GM06990 (cell line): Measurements from ENCODE around the gene HEMK1.

Experiments used
- DNase-seq: peaks from one replicate; pipeline ENCODE4 v3.0.0-alpha.2; 2011; ENCODE audit not compliant: insufficient read length; ENCODE audit errors: extremely low read depth
- H3K27me3 ChIP-seq: replicated peaks from 2 replicates; pipeline ENCODE4 v1.6.0; 2011; ENCODE audit warnings: low read length; ENCODE audit not compliant: control insufficient read depth, insufficient read depth
- H3K36me3 ChIP-seq: 2 replicates; pipeline ENCODE4 v1.5.1; 2011; ENCODE audit warnings: low read length; ENCODE audit not compliant: control insufficient read depth, insufficient read depth
- H3K4me3 ChIP-seq: replicated peaks from 2 replicates; pipeline ENCODE4 v1.5.1; 2011; ENCODE audit warnings: low read depth, mild to moderate bottlenecking, control low read depth, low read length
- CTCF ChIP-seq: IDR thresholded peaks from 2 replicates; pipeline ENCODE4 v1.5.1; 2011; ENCODE audit warnings: low read length, control low read depth, mild to moderate bottlenecking, inconsistent platforms; ENCODE audit not compliant: insufficient read depth, poor library complexity, severe bottlenecking

HEMK1 gene

GRCh38 chr3:50533316-50533715 is 36.0 kb upstream of the HEMK1 start:
- TF ChIP-seq CTCF, result no peak
- DNase-seq, result no peak
- H3K4me3 ChIP-seq, result no peak overlapping the region
- peaks cover 4% of the 10 kb centered on the region for H3K27me3 ChIP-seq
- H3K36me3 ChIP-seq, result no peaks in the 10 kb centered on the region

DNA sequence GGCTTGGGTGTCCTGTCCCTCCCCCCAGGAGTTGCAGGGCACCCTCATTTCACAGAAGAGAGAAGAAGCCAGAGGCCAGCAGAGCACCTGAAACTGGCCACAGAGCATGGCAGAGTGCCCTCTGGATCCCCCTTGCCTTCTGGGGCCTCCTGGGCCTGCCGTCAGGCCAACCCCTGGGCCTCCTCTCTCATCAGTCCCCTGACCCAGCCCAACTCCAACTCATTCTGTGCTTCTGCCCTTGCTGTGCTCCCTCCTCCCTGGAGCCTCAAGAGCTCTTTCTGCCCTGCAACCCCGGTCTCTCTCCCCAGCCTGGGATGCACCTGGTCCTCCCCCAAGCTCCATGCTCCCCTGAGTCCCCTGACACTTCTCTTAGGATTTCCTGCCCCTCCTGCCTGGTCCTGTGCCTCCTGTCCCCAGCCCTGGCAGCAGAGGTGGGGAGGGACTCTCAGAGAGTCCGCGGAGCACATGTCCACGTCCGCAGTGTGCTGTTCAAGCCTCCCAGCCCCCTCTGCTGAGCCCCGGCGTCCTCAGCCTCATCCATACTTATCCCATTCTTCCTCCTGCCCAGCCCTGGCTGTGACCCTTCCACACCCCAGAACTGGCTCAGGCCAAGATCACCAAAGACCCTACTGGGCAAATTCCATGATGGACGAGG is 35.4 kb upstream of the HEMK1 start:
- H3K36me3 ChIP-seq, result no peaks in the 10 kb centered on the region
- DNase-seq, result no peak
- no peak for TF ChIP-seq CTCF
- H3K27me3 ChIP-seq, result peaks cover 4% of the 10 kb centered on the region
- no peak overlapping the region for H3K4me3 ChIP-seq

- no peak overlapping the region for H3K4me3 ChIP-seq
- DNase-seq, result no peak
- no peak for TF ChIP-seq CTCF
- H3K36me3 ChIP-seq, result no peaks in the 10 kb centered on the region
- H3K27me3 ChIP-seq, result peaks cover 4% of the 10 kb centered on the region
Observed at GRCh38 chr3:50534681-50535330, 34.5 kb upstream of the HEMK1 start.

GRCh38 chr3:50536471-50537180 is 32.7 kb upstream of the HEMK1 start:
- no peak for TF ChIP-seq CTCF
- DNase-seq, result no peak
- Histone ChIP-seq H3K27me3 (peaks cover 1% of the 10 kb centered on the region), H3K4me3 (no peak overlapping the region), H3K36me3 (no peaks in the 10 kb centered on the region)

GRCh38 chr3:50537421-50538129 is 31.7 kb upstream of the HEMK1 start:
- H3K36me3 ChIP-seq, result no peaks in the 10 kb centered on the region
- peaks cover 1% of the 10 kb centered on the region for H3K27me3 ChIP-seq
- DNase-seq, result no peak
- no peak for TF ChIP-seq CTCF
- H3K4me3 ChIP-seq, result no peak overlapping the region
